Superior temporal gyrus (tissue), 1 donor: ENCODE results near the gene ARHGAP31.
A peak's percentile ranks its signal among the peaks of the same experiment; 100 is the strongest.
"Not testable (repeated sequence)": the region's sequence is repeated elsewhere in the genome, so short reads cannot be mapped to it uniquely, and the experiment has no call there.

Experiments
- DNase-seq: peaks from one replicate; pipeline ENCODE4 v3.0.0-alpha.2; 2016; ENCODE audit errors: extremely low spot score

The ARHGAP31 gene

GRCh38 chr3:119294696-119295671, 801 bp downstream of the ARHGAP31 start:
- no peak for DNase-seq

- peak; percentile 31 for DNase-seq
Observed at GRCh38 chr3:119295816-119296726, 1.9 kb downstream of the ARHGAP31 start.

GRCh38 chr3:119296727-119297122, 2.5 kb downstream of the ARHGAP31 start:
- DNase-seq, result no peak

GRCh38 chr3:119297169-119297568, 3.0 kb downstream of the ARHGAP31 start:
- no peak for DNase-seq

DNA sequence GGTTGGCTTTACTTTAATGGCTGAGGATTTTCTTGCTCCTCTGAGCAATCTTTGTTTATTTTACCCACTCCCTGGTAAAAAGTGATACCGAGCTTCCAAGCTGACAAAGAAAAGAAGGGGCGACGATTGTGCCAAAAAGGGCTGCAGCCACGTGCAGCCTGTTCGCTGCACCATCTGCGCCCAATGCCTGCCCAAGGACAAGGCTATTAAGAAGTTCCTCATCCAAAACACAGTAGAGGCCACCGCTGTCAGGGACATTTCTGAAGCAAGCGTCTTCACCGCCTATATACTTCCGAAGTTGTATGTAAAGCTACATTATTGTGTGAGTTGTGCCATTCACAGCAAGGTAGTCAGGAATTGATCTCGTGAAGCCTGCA, 4.4 kb downstream of the ARHGAP31 start:
- no peak for DNase-seq

GRCh38 chr3:119300991-119301391, 6.8 kb downstream of the ARHGAP31 start:
- no peak for DNase-seq

DNA sequence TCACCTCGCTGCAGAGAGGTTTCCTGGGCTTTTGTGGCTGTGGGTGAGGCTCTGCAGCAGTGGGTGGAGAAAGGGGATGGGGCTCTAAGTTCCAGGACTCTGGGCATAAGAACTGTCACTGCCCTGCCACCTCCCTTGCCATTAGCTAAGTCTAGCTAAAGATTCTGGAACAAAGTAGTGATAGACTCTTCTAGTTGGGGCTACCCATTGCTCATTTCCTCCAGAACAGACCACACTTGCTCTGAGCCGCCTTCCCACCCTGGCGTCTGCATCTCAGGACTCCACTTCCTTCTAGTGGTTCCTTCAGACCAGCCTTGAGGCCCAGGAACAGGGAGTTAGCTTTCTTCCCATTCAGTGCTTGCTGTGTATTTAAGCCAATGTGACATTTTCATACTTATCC, 7.5 kb downstream of the ARHGAP31 start:
- DNase-seq, result no peak

- no peak for DNase-seq
Observed at GRCh38 chr3:119302697-119303551, 8.7 kb downstream of the ARHGAP31 start.

GRCh38 chr3:119304201-119304713, 10.1 kb downstream of the ARHGAP31 start:
- no peak for DNase-seq

DNA sequence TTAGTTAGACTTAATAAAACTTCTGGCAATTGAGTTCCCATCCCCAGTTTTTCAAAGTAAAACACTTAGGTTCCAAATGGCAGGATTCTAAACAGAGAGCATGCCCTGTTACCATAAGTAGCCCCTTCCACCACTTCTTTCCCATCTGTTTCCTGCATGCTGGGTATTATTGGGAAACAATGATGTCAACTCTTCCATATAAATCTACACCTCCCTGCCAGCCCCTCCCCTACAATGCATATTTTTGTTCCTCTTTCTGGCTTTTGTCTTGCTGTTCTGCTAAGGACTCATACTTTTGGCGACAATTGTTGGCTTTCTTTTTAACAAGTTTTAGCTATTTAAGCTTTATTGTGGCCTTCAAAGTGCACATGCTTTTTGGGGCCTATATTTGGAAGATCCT, 11.1 kb downstream of the ARHGAP31 start:
- DNase-seq, result no peak

DNA sequence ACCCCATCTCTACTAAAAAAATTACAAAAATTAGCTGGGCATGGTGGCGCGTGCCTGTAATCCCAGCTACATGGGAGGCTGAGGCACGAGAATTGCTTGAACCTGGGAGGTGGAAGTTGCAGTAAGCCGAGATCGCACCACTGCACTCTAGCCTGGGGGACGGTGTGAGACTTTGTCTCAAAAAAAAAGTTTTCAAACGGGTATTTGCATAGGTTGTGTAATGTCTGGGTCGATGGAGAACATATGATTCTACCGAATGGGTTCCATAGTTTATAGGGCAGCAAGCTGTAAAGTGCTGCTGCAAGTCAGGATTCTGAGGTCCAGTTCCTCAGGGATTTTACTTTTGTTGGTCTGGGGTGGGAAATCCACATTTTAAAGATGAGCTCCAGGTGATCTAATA, 12.2 kb downstream of the ARHGAP31 start:
- not testable (repeated sequence) for DNase-seq

GRCh38 chr3:119308355-119308754, 14.2 kb downstream of the ARHGAP31 start:
- no peak for DNase-seq

DNA sequence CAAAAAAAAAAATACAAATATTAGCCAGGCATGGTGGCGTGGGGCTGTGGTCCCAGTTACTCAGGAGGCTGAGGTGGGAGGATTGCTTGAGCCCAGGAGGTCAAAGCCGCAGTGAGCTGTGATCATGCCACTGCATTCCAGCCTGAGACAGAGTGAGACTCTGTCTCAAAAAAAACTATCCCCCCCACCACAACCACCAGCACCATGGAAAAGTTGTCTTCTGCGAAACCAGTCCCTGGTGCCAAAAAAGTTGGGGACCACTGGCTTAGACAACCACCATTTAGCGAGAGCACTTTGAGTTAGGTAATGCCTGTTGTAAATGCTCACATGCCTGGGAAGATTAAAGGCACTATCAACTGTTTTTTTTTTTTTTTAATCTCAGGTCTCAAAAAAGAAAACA, 15.4 kb downstream of the ARHGAP31 start:
- no peak for DNase-seq

GRCh38 chr3:119310071-119310470, 15.9 kb downstream of the ARHGAP31 start:
- DNase-seq, result no peak

GRCh38 chr3:119311081-119311925, 17.1 kb downstream of the ARHGAP31 start:
- no peak for DNase-seq

- DNase-seq, result no peak
Observed at GRCh38 chr3:119313461-119313860, 19.3 kb downstream of the ARHGAP31 start.

DNA sequence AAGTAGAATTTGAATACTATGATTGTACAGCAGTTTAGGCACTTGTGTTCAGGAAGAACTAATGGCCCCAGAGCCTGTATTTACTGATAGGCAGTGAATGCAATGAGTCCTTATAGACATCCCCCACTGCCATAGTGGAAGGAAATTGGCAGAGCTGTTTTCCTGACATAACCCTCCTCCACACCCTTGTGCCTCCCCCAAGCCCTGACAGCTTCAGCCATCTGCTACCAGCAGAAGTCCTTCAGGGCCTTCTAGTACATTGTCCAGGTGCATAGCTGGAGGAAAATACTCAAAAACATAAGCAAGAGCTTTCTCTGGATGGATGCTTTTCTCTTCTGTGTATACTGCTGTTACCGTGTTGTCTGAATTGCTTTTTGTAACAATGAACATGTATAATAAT, 20.6 kb downstream of the ARHGAP31 start:
- DNase-seq, result no peak

DNA sequence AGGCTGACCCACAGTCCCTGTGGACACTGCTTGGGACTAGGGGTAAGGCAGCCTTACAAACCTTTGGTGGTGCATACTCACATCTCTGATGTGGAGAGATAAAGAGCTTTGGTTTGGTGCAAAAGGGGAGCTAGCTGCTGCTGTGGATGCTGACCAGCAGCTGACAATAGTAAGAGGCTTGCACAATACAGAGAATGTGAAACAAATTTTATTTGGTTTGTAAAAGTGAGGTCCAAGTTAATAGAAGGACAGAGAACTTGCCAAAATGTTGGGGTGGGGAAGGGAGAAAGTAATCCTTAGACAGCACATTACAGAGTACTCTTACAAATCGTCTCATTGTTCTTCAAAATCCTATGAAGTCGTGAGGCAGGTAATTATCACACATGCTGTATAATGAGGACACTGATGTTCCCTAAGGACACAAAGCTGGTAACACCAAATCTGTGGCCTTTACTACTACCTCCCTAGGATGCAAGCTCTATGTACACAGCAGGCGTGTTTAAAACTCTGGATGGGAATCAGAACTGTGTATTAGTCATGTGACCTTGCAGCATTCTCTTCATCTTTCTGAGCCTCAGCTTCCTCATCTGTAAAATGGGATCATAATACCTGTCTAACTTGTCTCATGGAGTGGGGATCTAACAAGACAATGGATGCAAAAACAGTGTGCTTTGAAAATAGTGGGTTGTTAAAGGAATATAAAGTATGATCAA, 21.6 kb downstream of the ARHGAP31 start:
- DNase-seq, result no peak

DNA sequence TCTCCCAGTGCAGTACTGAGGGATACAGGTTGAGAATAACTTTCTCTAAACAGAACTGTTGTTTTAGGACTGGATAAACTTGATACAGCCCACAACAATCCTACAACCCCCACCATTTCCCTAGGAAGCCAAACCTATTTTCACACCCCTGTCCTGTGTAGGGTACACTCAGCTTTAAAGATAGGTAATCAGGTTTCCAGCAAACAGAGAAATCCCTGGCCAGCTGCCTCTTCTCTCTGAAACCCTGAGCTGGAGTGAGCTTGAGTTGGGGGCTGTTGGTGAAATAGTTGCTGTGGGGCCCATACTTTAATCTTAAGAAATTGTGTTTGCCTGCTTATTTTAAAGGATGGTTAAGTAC, 22.1 kb downstream of the ARHGAP31 start:
- DNase-seq, result no peak

GRCh38 chr3:119318876-119319275, 24.7 kb downstream of the ARHGAP31 start:
- no peak for DNase-seq
